CD4-positive, alpha-beta T cell (primary cell): ENCODE results near the gene GALNT14. TPM values are rescaled to one million over a fixed set of nuclear protein-coding genes. Genes with fewer than 3 reads are reported as not detected.

Experiments
- ATAC-seq: fragments of 200-7000 bp; cut with Tn5 transposase; one replicate; pipeline ENCODE4 v1.10.0; 2022; ENCODE audit warnings: mild to moderate bottlenecking; ENCODE audit not compliant: poor library complexity
- CTCF ChIA-PET: fragments of 350-600 bp; sonication (Branson Sonifier 250); formaldehyde crosslinking; loops from one replicate; lab custom pipeline; 2021; ENCODE audit warnings: antibody characterized with exemption, inconsistent platforms; lab: Charles Lee
- POLR2A ChIA-PET: fragments of 350-600 bp; sonication (Branson Sonifier 250); formaldehyde crosslinking; loops from one replicate; lab custom pipeline; 2021; ENCODE audit warnings: antibody characterized with exemption, inconsistent platforms; lab: Charles Lee
- DNase-seq, 14 experiments: peaks; one replicate each; pipeline ENCODE4 v3.0.0-alpha.2; 2013 to 2020; ENCODE audit warnings: mixed read lengths in 2 of 14
- H3K27ac ChIP-seq, 2 donors: one replicate each; pipeline versions ENCODE4 v1.5.1 to v1.7.0; 2013; ENCODE audit warnings: low read length in 2 of 2, low read depth in 1 of 2, mild to moderate bottlenecking in 1 of 2
- H3K27me3 ChIP-seq, 2 experiments: 1 replicate in 1 of 2; 2 replicates in 1 of 2; pipeline versions ENCODE4 v1.6.1 to v1.7.0; 2013; ENCODE audit warnings: low read length in 2 of 2, control low read depth in 1 of 2, mild to moderate bottlenecking in 1 of 2, moderate library complexity in 1 of 2; ENCODE audit not compliant: insufficient read depth in 2 of 2, control insufficient read depth in 1 of 2
- H3K36me3 ChIP-seq: one replicate; pipeline ENCODE4 v1.6.1; 2013; ENCODE audit warnings: low read length, control low read depth; ENCODE audit not compliant: insufficient read depth
- H3K4me1 ChIP-seq: one replicate; pipeline ENCODE4 v1.6.1; 2013; ENCODE audit warnings: low read length, control low read depth; ENCODE audit not compliant: insufficient read depth
- H3K4me3 ChIP-seq: one replicate; pipeline ENCODE4 v1.5.1; 2013; ENCODE audit warnings: mild to moderate bottlenecking, low read length, moderate library complexity
- H3K9me3 ChIP-seq, 2 experiments: 1 replicate in 1 of 2; 2 replicates in 1 of 2; pipeline versions ENCODE4 v1.6.1 to v1.7.0; 2013; ENCODE audit warnings: low read length in 2 of 2, mild to moderate bottlenecking in 2 of 2, control low read depth in 1 of 2, moderate library complexity in 1 of 2; ENCODE audit not compliant: control insufficient read depth in 1 of 2, insufficient read depth in 1 of 2
- H3K27ac Mint-ChIP-seq: one replicate; pipeline ENCODE4 v1.8.0; 2020; ENCODE audit warnings: mixed read lengths
- H3K27me3 Mint-ChIP-seq: one replicate; pipeline ENCODE4 v1.8.0; 2021; ENCODE audit warnings: mixed read lengths
- H3K36me3 Mint-ChIP-seq: one replicate; pipeline ENCODE4 v1.8.0; 2021; ENCODE audit warnings: low read depth, mixed read lengths
- H3K4me1 Mint-ChIP-seq: one replicate; pipeline ENCODE4 v1.8.0; 2021; ENCODE audit warnings: low read depth, mixed read lengths
- H3K4me3 Mint-ChIP-seq: one replicate; pipeline ENCODE4 v1.8.0; 2020; ENCODE audit warnings: mild to moderate bottlenecking, mixed read lengths
- H3K9me3 Mint-ChIP-seq: one replicate; pipeline ENCODE4 v1.8.0; 2020; ENCODE audit warnings: mixed read lengths
- CTCF ChIP-seq: fragments of 200-600 bp; IDR thresholded peaks from one replicate; pipeline ENCODE4 v1.8.0; 2022; ENCODE audit warnings: antibody characterized with exemption, mild to moderate bottlenecking
- intact Hi-C, 2 experiments: fragments of 100-400 bp; cut with DNase I in 1 of 2; cut with micrococcal nuclease in 1 of 2; formaldehyde crosslinking; loops; one replicate each; pipeline versions ENCODE4 v1.15.1 to v1.9.0; 2023 to 2025; cut with DNase I, micrococcal nuclease
- total RNA-seq, 174 experiments: library from RNA in 2 of 174; stranded (reverse) in 2 of 174; gene quantifications; one replicate each; pipeline ENCODE4 v1.2.3 and lab custom pipeline; 2021 to 2026

The GALNT14 gene
- total RNA-seq, 2 experiments from 2014 or later, result not detected

GRCh38 chr2:30865243-30865642 lies 273.0 kb downstream of the GALNT14 start:
- no peaks in the 10 kb centered on the region for H3K36me3 Mint-ChIP-seq
- no peak overlapping the region for H3K27ac ChIP-seq
- no peak overlapping the region for H3K4me3 Mint-ChIP-seq
- ChIA-PET CTCF (no interaction called here), POLR2A (no interaction called here)
- no peaks in the 10 kb centered on the region for H3K36me3 ChIP-seq
- H3K4me3 ChIP-seq, result no peak overlapping the region
- H3K9me3 Mint-ChIP-seq, result no peaks in the 10 kb centered on the region
- H3K9me3 ChIP-seq, result no peaks in the 10 kb centered on the region
- no peak for DNase-seq
- peaks cover 12% of the 10 kb centered on the region for H3K4me1 Mint-ChIP-seq
- peaks cover 3% of the 10 kb centered on the region for H3K4me1 ChIP-seq
- H3K27me3 Mint-ChIP-seq, result peaks cover 17% of the 10 kb centered on the region
- no peak overlapping the region for H3K27ac Mint-ChIP-seq
- peaks cover 0 to 10% of the 10 kb centered on the region in 2 experiments for H3K27me3 ChIP-seq
- TF ChIP-seq CTCF, result no peak
- intact Hi-C loops, result no loop called here
- ATAC-seq, result no peak

- Mint-ChIP-seq H3K27me3 (peaks cover 4% of the 10 kb centered on the region), H3K27ac (no peak overlapping the region)
- CTCF ChIA-PET, result interaction anchor here (1.2 kb wide), 1 partner anchor 151 kb away, joined by 3 read pairs; no protein-coding TSS in a partner anchor
These were observed 276.1 kb downstream of the GALNT14 start for GRCh38 chr2:30862054-30862651.

GRCh38 chr2:30860726-30861125 lies 277.5 kb downstream of the GALNT14 start:
- Mint-ChIP-seq H3K4me1 (peaks cover under 1% of the 10 kb centered on the region), H3K9me3 (no peaks in the 10 kb centered on the region), H3K27ac (no peak overlapping the region), H3K4me3 (no peak overlapping the region), H3K27me3 (peaks cover under 1% of the 10 kb centered on the region), H3K36me3 (no peaks in the 10 kb centered on the region)
- Histone ChIP-seq H3K27ac (no peak overlapping the region), H3K27me3 (no peaks in the 10 kb centered on the region), H3K4me3 (no peak overlapping the region), H3K36me3 (no peaks in the 10 kb centered on the region), H3K9me3 (no peaks in the 10 kb centered on the region), H3K4me1 (peaks cover under 1% of the 10 kb centered on the region)
- DNase-seq (no peak), ATAC-seq (no peak)
- CTCF ChIA-PET, result interaction anchor here (1.0 kb wide), 1 partner anchor 473 kb away, joined by 3 read pairs; no protein-coding TSS in a partner anchor
- intact Hi-C loops, result no loop called here
- TF ChIP-seq CTCF, result no peak
- POLR2A ChIA-PET, result no interaction called here

More at GRCh38 chr2:30862054-30862651, 276.1 kb downstream of the GALNT14 start:
- H3K4me3 ChIP-seq, result no peak overlapping the region
- Mint-ChIP-seq H3K36me3 (no peaks in the 10 kb centered on the region), H3K4me1 (peaks cover 11% of the 10 kb centered on the region), H3K9me3 (no peaks in the 10 kb centered on the region), H3K4me3 (no peak overlapping the region)
- H3K9me3 ChIP-seq, result no peaks in the 10 kb centered on the region
- intact Hi-C loops, result loop anchor here (2.0 kb wide), 2 partner anchors 147 to 471 kb away; no protein-coding TSS in a partner anchor
- POLR2A ChIA-PET, result no interaction called here
- H3K4me1 ChIP-seq, result peaks cover 3% of the 10 kb centered on the region
- peaks cover 0 to 1% of the 10 kb centered on the region in 2 experiments for H3K27me3 ChIP-seq
- no peak overlapping the region for H3K27ac ChIP-seq
- DNase-seq, result peak in 13 of 14 experiments; percentile 3 to 70 (median 29)
- no peak for ATAC-seq
- no peaks in the 10 kb centered on the region for H3K36me3 ChIP-seq
- TF ChIP-seq CTCF, result peak; percentile 73

Other genes with a start within 250 kb of the GALNT14 start
- gene CAPN14, start 79.1 kb upstream of the GALNT14 start, total RNA-seq, result under 1 TPM; 0.20 to 0.30 TPM
- gene EHD3, start 95.7 kb upstream of the GALNT14 start, total RNA-seq, result 1 to 10 TPM; 1.4 to 1.7 TPM